Nephron progenitor cell (in vitro differentiated cells): ENCODE measurements around the gene SH3YL1.

ENCODE experiments used
- DNase-seq: peaks from one replicate; pipeline ENCODE4 v3.0.0; 2021
- H3K27ac Mint-ChIP-seq: 2 replicates; pipeline ENCODE4 v1.8.0; 2021; ENCODE audit warnings: mild to moderate bottlenecking, moderate library complexity, mixed read lengths
- H3K27me3 Mint-ChIP-seq: 2 replicates; pipeline ENCODE4 v1.8.0; 2021; ENCODE audit warnings: mild to moderate bottlenecking, low read depth, mixed read lengths; ENCODE audit not compliant: poor library complexity
- H3K36me3 Mint-ChIP-seq: 2 replicates; pipeline ENCODE4 v1.8.0; 2021; ENCODE audit warnings: low read depth, mixed read lengths
- H3K4me1 Mint-ChIP-seq: 2 replicates; pipeline ENCODE4 v1.8.0; 2021; ENCODE audit warnings: mixed read lengths
- H3K4me3 Mint-ChIP-seq: 2 replicates; pipeline ENCODE4 v1.8.0; 2021; ENCODE audit warnings: mild to moderate bottlenecking, moderate library complexity, mixed read lengths
- H3K9me3 Mint-ChIP-seq: 2 replicates; pipeline ENCODE4 v1.8.0; 2021; ENCODE audit warnings: mild to moderate bottlenecking, moderate library complexity, mixed read lengths
- CTCF ChIP-seq: fragments of 200-600 bp; sonication (generic); IDR thresholded peaks from 2 replicates; pipeline ENCODE4 v1.5.0; 2021; ENCODE audit warnings: antibody characterized with exemption

Gene SH3YL1

GRCh38 chr2:258933-259332 is 4.9 kb downstream of the SH3YL1 start:
- no peak overlapping the region for H3K27ac Mint-ChIP-seq
- H3K4me1 Mint-ChIP-seq = peaks cover 10% of the 10 kb centered on the region
- DNase-seq = no peak
- peaks cover 78% of the 10 kb centered on the region for H3K9me3 Mint-ChIP-seq
- TF ChIP-seq CTCF = no peak
- H3K36me3 Mint-ChIP-seq = peaks cover 55% of the 10 kb centered on the region
- H3K4me3 Mint-ChIP-seq = no peak overlapping the region
- peaks cover 34% of the 10 kb centered on the region for H3K27me3 Mint-ChIP-seq

DNA sequence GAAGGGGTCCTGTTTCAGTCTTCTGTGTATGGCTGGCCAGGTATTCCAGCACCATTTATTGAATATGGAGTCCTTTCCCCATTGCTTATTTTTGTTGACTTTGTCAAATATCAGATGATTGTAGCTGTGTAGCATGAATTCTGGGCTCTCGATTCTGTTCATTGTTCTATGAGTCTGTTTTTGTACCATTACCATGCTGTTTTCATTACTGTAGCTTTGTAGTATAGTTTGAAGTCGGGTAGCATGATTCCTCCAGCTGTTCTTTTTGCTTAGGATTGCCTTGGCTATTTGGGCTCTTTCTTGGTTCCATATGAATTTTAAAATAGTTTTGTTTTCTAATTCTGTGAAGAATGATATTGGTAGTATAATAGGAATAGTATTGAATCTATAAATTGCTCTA is 6.0 kb downstream of the SH3YL1 start:
- DNase-seq = no peak
- no peak for TF ChIP-seq CTCF
- Mint-ChIP-seq H3K4me1 (peaks cover 10% of the 10 kb centered on the region), H3K4me3 (no peak overlapping the region), H3K27ac (no peak overlapping the region), H3K36me3 (peaks cover 52% of the 10 kb centered on the region), H3K27me3 (peaks cover 24% of the 10 kb centered on the region), H3K9me3 (peaks cover 72% of the 10 kb centered on the region)

GRCh38 chr2:257429-257828 is 6.4 kb downstream of the SH3YL1 start:
- peaks cover 20% of the 10 kb centered on the region for H3K27me3 Mint-ChIP-seq
- no peak overlapping the region for H3K27ac Mint-ChIP-seq
- H3K4me3 Mint-ChIP-seq = no peak overlapping the region
- TF ChIP-seq CTCF = no peak
- H3K4me1 Mint-ChIP-seq = peaks cover 10% of the 10 kb centered on the region
- H3K36me3 Mint-ChIP-seq = peaks cover 48% of the 10 kb centered on the region
- H3K9me3 Mint-ChIP-seq = peaks cover 68% of the 10 kb centered on the region
- no peak for DNase-seq

DNA sequence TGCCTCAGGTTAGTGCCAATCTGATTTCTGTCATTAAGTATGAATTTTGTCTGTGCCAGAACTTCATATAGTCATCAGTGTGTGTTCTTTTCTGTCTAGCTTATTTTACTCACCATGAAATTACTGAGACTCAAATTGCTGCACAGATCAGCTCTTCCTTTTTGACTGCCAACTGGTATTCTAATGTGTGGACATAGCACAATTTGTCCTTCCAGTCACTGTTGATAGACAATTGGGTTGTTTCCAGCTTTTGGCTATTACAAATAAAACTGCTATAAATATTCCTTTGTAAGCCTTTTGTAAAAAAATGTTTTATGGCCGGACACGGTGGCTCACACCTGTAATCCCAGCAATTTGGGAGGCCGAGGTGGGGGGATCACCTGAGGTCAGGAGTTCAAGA is 7.7 kb downstream of the SH3YL1 start:
- DNase-seq = no peak
- Mint-ChIP-seq H3K27ac (no peak overlapping the region), H3K4me3 (no peak overlapping the region), H3K36me3 (peaks cover 35% of the 10 kb centered on the region), H3K9me3 (peaks cover 54% of the 10 kb centered on the region), H3K4me1 (peaks cover 10% of the 10 kb centered on the region), H3K27me3 (peaks cover 10% of the 10 kb centered on the region)
- no peak for TF ChIP-seq CTCF

DNA sequence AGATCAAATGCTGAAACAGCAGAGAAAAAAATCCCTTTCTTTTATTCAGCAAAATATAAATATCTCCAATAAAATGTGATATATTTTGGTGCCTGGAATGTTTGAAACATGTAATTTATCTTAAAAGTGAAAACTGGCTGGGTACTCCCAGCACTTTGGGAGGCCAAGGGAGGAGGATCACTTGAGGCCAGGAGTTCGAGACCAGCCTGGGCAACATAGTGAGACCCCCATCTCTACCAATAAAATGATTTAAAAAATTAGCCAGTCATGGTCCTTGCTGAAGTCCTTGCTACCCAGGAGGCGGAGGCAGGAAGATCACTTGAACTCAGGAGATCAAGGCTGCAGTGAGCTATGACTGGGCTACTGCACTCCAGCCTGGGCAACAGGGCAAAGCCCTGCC is 8.6 kb downstream of the SH3YL1 start:
- H3K27me3 Mint-ChIP-seq = peaks cover 3% of the 10 kb centered on the region
- no peak for DNase-seq
- peaks cover 10% of the 10 kb centered on the region for H3K4me1 Mint-ChIP-seq
- no peak overlapping the region for H3K27ac Mint-ChIP-seq
- H3K4me3 Mint-ChIP-seq = no peak overlapping the region
- peaks cover 26% of the 10 kb centered on the region for H3K36me3 Mint-ChIP-seq
- peaks cover 45% of the 10 kb centered on the region for H3K9me3 Mint-ChIP-seq
- no peak for TF ChIP-seq CTCF

- Mint-ChIP-seq H3K36me3 (peaks cover 23% of the 10 kb centered on the region), H3K27ac (no peak overlapping the region), H3K4me3 (no peak overlapping the region), H3K9me3 (peaks cover 36% of the 10 kb centered on the region), H3K4me1 (peaks cover 10% of the 10 kb centered on the region), H3K27me3 (peaks cover 3% of the 10 kb centered on the region)
- no peak for TF ChIP-seq CTCF
- DNase-seq = no peak
These were observed 9.6 kb downstream of the SH3YL1 start for GRCh38 chr2:254241-254640.
